ENCODE results near the gene PFN1.

The PFN1 gene

DNA sequence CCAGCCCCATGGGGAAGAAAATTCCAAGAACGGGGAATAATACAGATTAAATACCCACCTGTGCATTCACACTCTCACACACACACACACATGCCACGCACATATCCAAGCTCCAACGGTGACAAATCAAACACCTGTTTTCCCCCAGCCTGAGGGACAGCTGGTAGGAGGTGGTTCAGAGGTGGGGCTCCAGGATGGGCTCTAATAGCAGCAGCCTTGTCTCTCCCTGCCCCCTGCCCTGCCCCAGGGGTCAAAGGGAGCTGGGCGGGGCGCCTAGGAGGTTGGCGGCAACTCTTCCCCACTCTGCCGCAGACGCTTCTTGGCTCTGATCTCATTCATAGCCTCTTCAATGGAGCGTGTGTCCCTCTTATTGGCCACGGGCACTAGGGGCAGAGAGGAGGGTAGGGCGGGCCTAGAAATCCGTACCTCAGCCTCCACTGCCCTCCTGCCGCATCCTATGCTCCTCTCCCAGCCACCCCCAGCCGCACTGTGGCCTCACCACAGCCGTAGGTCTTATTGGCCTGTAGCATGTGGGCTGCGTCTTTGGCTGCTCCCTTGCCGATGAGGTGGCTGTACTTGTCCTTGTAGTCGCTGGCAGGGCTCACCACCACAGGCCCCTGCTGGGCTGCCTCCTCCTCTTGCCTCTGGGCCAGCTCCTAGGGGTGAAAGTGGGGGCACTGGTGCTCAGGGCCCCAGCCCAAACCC, 11.1 kb upstream of the PFN1 start:
- ATAC-seq (ENCODE audit: low read depth): no peak
- Histone ChIP-seq H3K36me3 (ENCODE audit: low read depth) (peaks cover 15% of the 10 kb centered on the region; the same call in 1 of the 2 replicates), H3K27ac (ENCODE audit: poor library complexity, severe bottlenecking) (no peak overlapping the region), H3K27me3 (ENCODE audit: insufficient read depth, poor library complexity, severe bottlenecking) (no peaks in the 10 kb centered on the region), H3K9me3 (ENCODE audit: severe bottlenecking) (no peaks in the 10 kb centered on the region), H3K4me3 (ENCODE audit: severe bottlenecking) (no peak overlapping the region), H3K4me1 (ENCODE audit: insufficient read depth, poor library complexity, severe bottlenecking) (no peaks in the 10 kb centered on the region)
- no peak for DNase-seq (ENCODE audit: low spot score)
- TF ChIP-seq, protein P1, sequence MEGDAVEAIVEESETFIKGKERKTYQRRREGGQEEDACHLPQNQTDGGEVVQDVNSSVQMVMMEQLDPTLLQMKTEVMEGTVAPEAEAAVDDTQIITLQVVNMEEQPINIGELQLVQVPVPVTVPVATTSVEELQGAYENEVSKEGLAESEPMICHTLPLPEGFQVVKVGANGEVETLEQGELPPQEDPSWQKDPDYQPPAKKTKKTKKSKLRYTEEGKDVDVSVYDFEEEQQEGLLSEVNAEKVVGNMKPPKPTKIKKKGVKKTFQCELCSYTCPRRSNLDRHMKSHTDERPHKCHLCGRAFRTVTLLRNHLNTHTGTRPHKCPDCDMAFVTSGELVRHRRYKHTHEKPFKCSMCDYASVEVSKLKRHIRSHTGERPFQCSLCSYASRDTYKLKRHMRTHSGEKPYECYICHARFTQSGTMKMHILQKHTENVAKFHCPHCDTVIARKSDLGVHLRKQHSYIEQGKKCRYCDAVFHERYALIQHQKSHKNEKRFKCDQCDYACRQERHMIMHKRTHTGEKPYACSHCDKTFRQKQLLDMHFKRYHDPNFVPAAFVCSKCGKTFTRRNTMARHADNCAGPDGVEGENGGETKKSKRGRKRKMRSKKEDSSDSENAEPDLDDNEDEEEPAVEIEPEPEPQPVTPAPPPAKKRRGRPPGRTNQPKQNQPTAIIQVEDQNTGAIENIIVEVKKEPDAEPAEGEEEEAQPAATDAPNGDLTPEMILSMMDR (IDR thresholded peaks at IDR 0.05; ENCODE audit: poor library complexity, severe bottlenecking): no peak

DNA sequence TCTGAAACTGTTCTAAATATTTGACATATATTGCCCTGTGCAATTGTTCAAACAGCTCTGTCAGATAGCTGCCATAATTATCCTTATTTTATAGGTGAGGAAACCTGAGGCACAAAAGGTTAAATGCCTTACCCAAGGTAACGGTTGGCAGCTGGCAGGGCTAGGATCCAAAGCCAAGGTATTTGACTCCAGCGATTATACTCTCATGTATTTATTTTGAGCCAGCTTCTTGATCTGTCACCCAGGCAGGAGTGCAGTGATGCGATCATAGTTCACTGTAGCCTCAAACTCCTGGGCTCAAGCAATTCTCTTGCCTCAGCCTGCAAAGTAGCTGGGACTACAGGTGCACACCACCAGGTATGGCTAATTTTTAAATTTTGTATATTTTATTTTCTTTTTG, 9.8 kb upstream of the PFN1 start:
- no peaks in the 10 kb centered on the region for H3K9me3 ChIP-seq (ENCODE audit: severe bottlenecking)
- peaks cover 15% of the 10 kb centered on the region; the same call in 1 of the 2 replicates for H3K36me3 ChIP-seq (ENCODE audit: low read depth)
- ATAC-seq (ENCODE audit: low read depth) (no peak), DNase-seq (ENCODE audit: low spot score) (no peak)
- H3K4me1 ChIP-seq (ENCODE audit: insufficient read depth, poor library complexity, severe bottlenecking): peaks cover 8% of the 10 kb centered on the region
- H3K27ac ChIP-seq (ENCODE audit: poor library complexity, severe bottlenecking): no peak overlapping the region
- H3K27me3 ChIP-seq (ENCODE audit: insufficient read depth, poor library complexity, severe bottlenecking): no peaks in the 10 kb centered on the region
- TF ChIP-seq, protein P1 (IDR thresholded peaks at IDR 0.05; ENCODE audit: poor library complexity, severe bottlenecking): no peak
- no peak overlapping the region for H3K4me3 ChIP-seq (ENCODE audit: severe bottlenecking)

DNA sequence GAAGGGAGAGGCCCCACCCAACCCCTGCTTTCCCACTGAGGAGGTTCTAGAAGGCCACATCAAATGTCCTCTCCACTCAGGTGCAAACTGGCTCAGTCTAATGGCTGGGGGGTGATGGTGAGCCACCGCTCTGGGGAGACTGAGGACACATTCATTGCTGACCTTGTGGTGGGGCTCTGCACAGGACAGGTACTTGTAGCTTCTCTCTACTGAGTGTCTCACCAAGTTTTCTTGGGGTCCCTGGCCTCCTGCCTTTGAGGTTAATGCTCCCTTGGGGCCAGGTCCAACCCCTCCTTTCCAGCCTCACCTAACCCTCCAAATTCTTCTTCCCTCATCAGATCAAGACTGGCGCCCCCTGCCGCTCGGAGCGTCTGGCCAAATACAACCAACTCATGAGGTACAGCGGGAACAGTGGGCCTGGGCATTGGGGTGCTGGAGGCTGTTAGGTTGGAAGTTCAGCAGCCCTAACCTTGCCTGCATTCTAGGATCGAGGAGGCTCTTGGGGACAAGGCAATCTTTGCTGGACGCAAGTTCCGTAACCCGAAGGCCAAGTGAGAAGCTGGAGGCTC, 8.2 kb upstream of the PFN1 start:
- ATAC-seq (ENCODE audit: low read depth): no peak
- TF ChIP-seq, protein P1 (IDR thresholded peaks at IDR 0.05; ENCODE audit: poor library complexity, severe bottlenecking): no peak

DNA sequence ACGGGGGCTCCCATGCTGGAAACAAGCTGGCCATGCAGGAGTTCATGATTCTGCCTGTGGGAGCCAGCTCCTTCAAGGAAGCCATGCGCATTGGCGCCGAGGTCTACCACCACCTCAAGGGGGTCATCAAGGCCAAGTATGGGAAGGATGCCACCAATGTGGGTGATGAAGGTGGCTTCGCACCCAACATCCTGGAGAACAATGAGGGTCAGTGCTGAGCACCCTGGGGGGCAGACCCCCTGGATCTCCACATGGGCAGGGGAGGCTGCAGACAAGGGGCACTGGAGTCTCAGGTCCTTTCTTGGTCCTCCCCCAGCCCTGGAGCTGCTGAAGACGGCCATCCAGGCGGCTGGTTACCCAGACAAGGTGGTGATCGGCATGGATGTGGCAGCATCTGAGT, 6.8 kb upstream of the PFN1 start:
- H3K4me3 ChIP-seq (ENCODE audit: severe bottlenecking): no peak overlapping the region
- H3K27ac ChIP-seq (ENCODE audit: poor library complexity, severe bottlenecking): no peak overlapping the region
- TF ChIP-seq, protein P1 (IDR thresholded peaks at IDR 0.05; ENCODE audit: poor library complexity, severe bottlenecking): no peak
- no peaks in the 10 kb centered on the region for H3K27me3 ChIP-seq (ENCODE audit: insufficient read depth, poor library complexity, severe bottlenecking)
- peaks cover 9% of the 10 kb centered on the region; the same call in 1 of the 2 replicates for H3K36me3 ChIP-seq (ENCODE audit: low read depth)
- peaks cover 8% of the 10 kb centered on the region for H3K4me1 ChIP-seq (ENCODE audit: insufficient read depth, poor library complexity, severe bottlenecking)
- H3K9me3 ChIP-seq (ENCODE audit: severe bottlenecking): no peaks in the 10 kb centered on the region
- ATAC-seq (ENCODE audit: low read depth): no peak
- no peak for DNase-seq (ENCODE audit: low spot score)

More for the DNA sequence above, 8.2 kb upstream of the PFN1 start:
- Histone ChIP-seq H3K27ac (ENCODE audit: poor library complexity, severe bottlenecking) (no peak overlapping the region), H3K4me3 (ENCODE audit: severe bottlenecking) (no peak overlapping the region), H3K4me1 (ENCODE audit: insufficient read depth, poor library complexity, severe bottlenecking) (peaks cover 8% of the 10 kb centered on the region), H3K36me3 (ENCODE audit: low read depth) (peaks cover 15% of the 10 kb centered on the region; the same call in 1 of the 2 replicates), H3K9me3 (ENCODE audit: severe bottlenecking) (no peaks in the 10 kb centered on the region), H3K27me3 (ENCODE audit: insufficient read depth, poor library complexity, severe bottlenecking) (no peaks in the 10 kb centered on the region)
- no peak for DNase-seq (ENCODE audit: low spot score)

DNA sequence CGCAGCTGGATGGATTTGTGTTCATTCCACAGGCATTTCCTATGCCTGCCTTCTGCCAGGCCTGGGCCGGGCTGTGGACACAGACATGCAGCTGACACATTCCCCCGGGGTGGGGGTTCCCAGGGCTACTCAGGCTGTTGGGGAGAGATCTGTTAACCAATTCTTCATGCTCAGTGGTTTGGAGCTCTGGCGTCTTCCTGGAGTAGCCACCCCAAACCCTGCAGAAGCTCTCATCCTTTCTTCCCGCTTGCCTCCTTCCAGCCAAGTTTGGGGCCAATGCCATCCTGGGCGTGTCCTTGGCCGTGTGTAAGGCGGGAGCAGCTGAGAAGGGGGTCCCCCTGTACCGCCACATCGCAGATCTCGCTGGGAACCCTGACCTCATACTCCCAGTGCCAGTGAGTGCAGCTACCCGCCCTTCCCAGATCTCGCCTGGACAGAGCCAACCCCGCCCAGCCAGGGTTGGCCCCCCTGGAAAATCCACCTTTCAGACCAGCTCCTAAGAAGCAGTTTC, 5.2 kb upstream of the PFN1 start:
- H3K27me3 ChIP-seq (ENCODE audit: insufficient read depth, poor library complexity, severe bottlenecking): no peaks in the 10 kb centered on the region

More for the DNA sequence above, 5.2 kb upstream of the PFN1 start:
- TF ChIP-seq, protein P1 (IDR thresholded peaks at IDR 0.05; ENCODE audit: poor library complexity, severe bottlenecking): no peak
- H3K4me3 ChIP-seq (ENCODE audit: severe bottlenecking): no peak overlapping the region
- ATAC-seq (ENCODE audit: low read depth) (no peak), DNase-seq (ENCODE audit: low spot score) (no peak)
- no peaks in the 10 kb centered on the region for H3K9me3 ChIP-seq (ENCODE audit: severe bottlenecking)
- peaks cover 8% of the 10 kb centered on the region for H3K4me1 ChIP-seq (ENCODE audit: insufficient read depth, poor library complexity, severe bottlenecking)
- H3K27ac ChIP-seq (ENCODE audit: poor library complexity, severe bottlenecking): no peak overlapping the region
- no peaks in the 10 kb centered on the region for H3K36me3 ChIP-seq (ENCODE audit: low read depth)
